SK-N-SH (cell line): ENCODE results near the gene CEP19. TPM values are rescaled to one million over a fixed set of nuclear protein-coding genes. Genes with fewer than 3 reads are reported as not detected.

Experiments
- CTCF ChIA-PET: fragments of 300-600, 350-600 bp; formaldehyde crosslinking; extraction: SDS; loops from one replicate; lab custom pipeline; 2021; lab: Yijun Ruan, JAX
- POLR2A ChIA-PET: fragments of 350-600 bp; sonication (Branson Sonifier 250); formaldehyde crosslinking; extraction: SDS; loops from one replicate; lab custom pipeline; 2020; ENCODE audit warnings: antibody characterized with exemption, inconsistent platforms; lab: Yijun Ruan, JAX
- DNase-seq: peaks from one replicate; pipeline ENCODE4 v3.0.0; 2012
- H2AFZ ChIP-seq: fragments of 200-600 bp; sonication (generic); 2 replicates; pipeline ENCODE4 v1.8.1; 2016; ENCODE audit warnings: antibody characterized with exemption, mild to moderate bottlenecking, low read depth
- H3F3A ChIP-seq: fragments of 200-600 bp; sonication (generic); replicated peaks from 2 replicates; pipeline ENCODE3; 2016; ENCODE audit warnings: antibody characterized with exemption, mild to moderate bottlenecking; ENCODE audit not compliant: insufficient read depth
- H3K27ac ChIP-seq, 2 experiments: fragments of 200-500 bp in 1 of 2; fragments of 200-600 bp in 1 of 2; sonication (Bioruptor generic) in 1 of 2; sonication (generic), shearing (Covaris generic) in 1 of 2; 2 replicates each; pipeline versions ENCODE4 v1.5.1 to v1.6.1; 2014 to 2016; ENCODE audit warnings: low read depth in 2 of 2, inconsistent platforms in 1 of 2, low read length in 1 of 2, mild to moderate bottlenecking in 1 of 2, mixed read lengths in 1 of 2
- H3K27me3 ChIP-seq: fragments of 200-600 bp; sonication (generic), shearing (Covaris generic); 2 replicates; pipeline ENCODE4 v1.6.1; 2016; ENCODE audit warnings: mixed run types; ENCODE audit not compliant: insufficient read depth
- H3K36me3 ChIP-seq, 2 experiments: fragments of 200-500 bp in 1 of 2; fragments of 200-600 bp in 1 of 2; sonication (Bioruptor generic) in 1 of 2; sonication (generic) in 1 of 2; replicated peaks in 1 of 2; 2 replicates each; pipeline versions ENCODE3 to v1.5.1; 2014 to 2016; ENCODE audit warnings: low read length in 1 of 2, mild to moderate bottlenecking in 1 of 2; ENCODE audit not compliant: insufficient read depth in 2 of 2, control insufficient read depth in 1 of 2
- H3K4me1 ChIP-seq, 2 experiments: fragments of 200-500 bp in 1 of 2; fragments of 200-600 bp in 1 of 2; sonication (Bioruptor generic) in 1 of 2; sonication (generic), shearing (Covaris generic) in 1 of 2; 2 replicates each; pipeline versions ENCODE4 v1.5.1 to v1.6.1; 2014 to 2016; ENCODE audit warnings: low read depth in 1 of 2, low read length in 1 of 2, mixed run types in 1 of 2; ENCODE audit not compliant: insufficient read depth in 2 of 2, control insufficient read depth in 1 of 2
- H3K4me2 ChIP-seq: fragments of 200-600 bp; sonication (generic), shearing (Covaris generic); 2 replicates; pipeline ENCODE4 v1.6.1; 2017; ENCODE audit warnings: mixed run types
- H3K4me3 ChIP-seq, 2 experiments: fragments of 200-500 bp in 1 of 2; fragments of 200-600 bp in 1 of 2; sonication (Bioruptor generic) in 1 of 2; sonication (generic), shearing (Covaris generic) in 1 of 2; 2 replicates each; pipeline versions ENCODE4 v1.5.1 to v1.8.1; 2014 to 2016; ENCODE audit warnings: low read depth in 2 of 2, inconsistent platforms in 1 of 2, low read length in 1 of 2, mild to moderate bottlenecking in 1 of 2, mixed read lengths in 1 of 2, moderate library complexity in 1 of 2
- H3K79me2 ChIP-seq: fragments of 200-600 bp; sonication (generic); 2 replicates; pipeline ENCODE4 v1.8.1; 2017; ENCODE audit warnings: mild to moderate bottlenecking; ENCODE audit not compliant: insufficient read depth
- H3K9ac ChIP-seq: fragments of 200-600 bp; sonication (generic); 2 replicates; pipeline ENCODE4 v1.6.1; 2017; ENCODE audit warnings: mixed run types
- H3K9me2 ChIP-seq: fragments of 200-600 bp; sonication (generic); 2 replicates; pipeline ENCODE4 v1.6.1; 2017; ENCODE audit warnings: mixed run types
- H3K9me3 ChIP-seq: fragments of 200-600 bp; sonication (generic); 2 replicates; pipeline ENCODE4 v1.6.1; 2017; ENCODE audit warnings: mixed run types, mild to moderate bottlenecking, moderate library complexity
- H4K20me1 ChIP-seq: fragments of 200-600 bp; sonication (generic); 2 replicates; pipeline ENCODE4 v1.6.1; 2017; ENCODE audit warnings: mild to moderate bottlenecking, mixed run types; ENCODE audit not compliant: insufficient read depth
- CHD2 ChIP-seq: fragments of 150-350 bp; IDR thresholded peaks from 2 replicates; pipeline ENCODE4 v1.6.1; 2018; ENCODE audit warnings: low read length; ENCODE audit not compliant: partially characterized antibody
- CTCF ChIP-seq: fragments of 200-600 bp; sonication (generic); IDR thresholded peaks from 2 replicates; pipeline ENCODE4 v1.6.1; 2017; ENCODE audit warnings: antibody characterized with exemption, mild to moderate bottlenecking, moderate library complexity
- GATA2 ChIP-seq: sonication (generic); formaldehyde crosslinking; IDR thresholded peaks from 2 replicates; pipeline ENCODE4 v1.5.0; 2020; ENCODE audit warnings: mild to moderate bottlenecking, missing genetic modification reagents
- IRF3 ChIP-seq: fragments of 150-350 bp; IDR thresholded peaks from 2 replicates; pipeline ENCODE4 v1.6.1; 2016; ENCODE audit warnings: mild to moderate bottlenecking, low read depth, low read length
- JUND ChIP-seq: IDR thresholded peaks from 2 replicates; pipeline ENCODE4 v1.4.0; 2012
- MAX ChIP-seq: IDR thresholded peaks from 2 replicates; pipeline ENCODE4 v1.4.0; 2012; ENCODE audit warnings: low read depth
- MEF2A ChIP-seq: IDR thresholded peaks from 2 replicates; pipeline ENCODE4 v1.4.0; 2012; ENCODE audit warnings: low read depth, borderline replicate concordance
- MXI1 ChIP-seq: IDR thresholded peaks from 2 replicates; pipeline ENCODE4 v1.6.1; 2012; ENCODE audit warnings: mild to moderate bottlenecking, low read depth, low read length, improper control_type of control experiment
- NFIC ChIP-seq: IDR thresholded peaks from 2 replicates; pipeline ENCODE4 v1.4.0; 2012; ENCODE audit warnings: borderline replicate concordance
- PBX3 ChIP-seq: IDR thresholded peaks from 2 replicates; pipeline ENCODE4; 2012
- POLR2AphosphoS5 ChIP-seq: IDR thresholded peaks from 2 replicates; pipeline ENCODE4 v1.6.1; 2012; ENCODE audit warnings: low read depth, low read length
- RCOR1 ChIP-seq: fragments of 150-350 bp; IDR thresholded peaks from 2 replicates; pipeline ENCODE4 v1.6.1; 2017; ENCODE audit warnings: antibody characterized with exemption, low read length
- REST ChIP-seq: IDR thresholded peaks from 2 replicates; pipeline ENCODE4 v1.6.1; 2012; ENCODE audit warnings: mild to moderate bottlenecking, low read depth, low read length, moderate library complexity
- SIN3A ChIP-seq: IDR thresholded peaks from 2 replicates; pipeline ENCODE4 v1.6.1; 2012; ENCODE audit warnings: low read depth, mild to moderate bottlenecking, low read length, moderate library complexity, borderline replicate concordance
- TAF1 ChIP-seq: IDR thresholded peaks from 2 replicates; pipeline ENCODE4 v1.6.1; 2012; ENCODE audit warnings: low read depth, mild to moderate bottlenecking, low read length, moderate library complexity, borderline replicate concordance
- TEAD4 ChIP-seq: IDR thresholded peaks from 2 replicates; pipeline ENCODE4 v1.4.0; 2012; ENCODE audit warnings: mild to moderate bottlenecking, borderline replicate concordance; ENCODE audit not compliant: insufficient read depth
- USF1 ChIP-seq: IDR thresholded peaks from 2 replicates; pipeline ENCODE4 v1.4.0; 2012; ENCODE audit warnings: low read depth, borderline replicate concordance
- USF2 ChIP-seq: fragments of 150-350 bp; IDR thresholded peaks from 2 replicates; pipeline ENCODE4 v1.6.1; 2017; ENCODE audit warnings: antibody characterized with exemption, low read length, low read depth, borderline replicate concordance
- YY1 ChIP-seq: IDR thresholded peaks from 2 replicates; pipeline ENCODE4 v1.4.0; 2012; ENCODE audit warnings: low read depth, mild to moderate bottlenecking
- WGBS: methylation state at CpG from one replicate; pipeline ENCODE4 v1.1.6; 2017; ENCODE audit warnings: low lambda C conversion rate; 5-methylcytosine and 5-hydroxymethylcytosine counted together
- polyA plus RNA-seq, 3 experiments: library from polyadenylated mRNA; depleted of rRNA; stranded (reverse); fragments of >200 nt; gene quantifications; 2 replicates each; pipeline ENCODE4 v1.2.3, GENCODE V29; 2012

Gene CEP19
- polyA plus RNA-seq, 1 of the 3 experiments (the other 2 are of a cell fraction), result 2.6 TPM

- TF ChIP-seq TAF1 (no peak), IRF3 (no peak), YY1 (no peak), TEAD4 (no peak), PBX3 (no peak), JUND (no peak), SIN3A (no peak), POLR2AphosphoS5 (no peak), MXI1 (no peak), MEF2A (no peak), NFIC (no peak)
Measured at GRCh38 chr3:196700801-196701200, 11.2 kb downstream of the CEP19 start (continued).

GRCh38 chr3:196699749-196700148, 12.3 kb downstream of the CEP19 start:
- ChIA-PET CTCF (interaction anchor here (0.7 kb wide), 1 partner anchor 9 kb away, joined by 3 read pairs; no protein-coding TSS in a partner anchor), POLR2A (no interaction called here)
- H3K27ac ChIP-seq, result no peak overlapping the region
- H3K9ac ChIP-seq, result no peak overlapping the region
- no peaks in the 10 kb centered on the region for H3F3A ChIP-seq
- no peaks in the 10 kb centered on the region for H3K27me3 ChIP-seq
- no peaks in the 10 kb centered on the region for H3K9me2 ChIP-seq
- H2AFZ ChIP-seq, result 0 out of 2 replicates have a peak overlapping the region, but pooled peaks have one; percentile 6
- no peak overlapping the region for H3K4me2 ChIP-seq
- H3K4me1 ChIP-seq, result no peaks in the 10 kb centered on the region
- 91% methylated on average over 7 of the region's 7 CpGs for WGBS
- no peaks in the 10 kb centered on the region for H3K79me2 ChIP-seq
- no peaks in the 10 kb centered on the region for H3K36me3 ChIP-seq
- no peak overlapping the region for H3K4me3 ChIP-seq
- no peaks in the 10 kb centered on the region for H4K20me1 ChIP-seq
- H3K9me3 ChIP-seq, result no peaks in the 10 kb centered on the region
- DNase-seq, result no peak
- no peak for TF ChIP-seq RCOR1
- no peak for TF ChIP-seq IRF3
- TF ChIP-seq USF1, result no peak
- TF ChIP-seq CHD2, result no peak
- TF ChIP-seq CTCF, result no peak
- TF ChIP-seq USF2, result no peak
- TF ChIP-seq GATA2 (CRISPR knock-in tag), result no peak
- no peak for TF ChIP-seq MEF2A
- no peak for TF ChIP-seq MAX
- TF ChIP-seq REST, result no peak
- TF ChIP-seq SIN3A, result no peak
- no peak for TF ChIP-seq PBX3
